ENCODE results near the gene DLK2.

Gene DLK2

GRCh38 chr6:43477235-43478007 is 22.1 kb upstream of the DLK2 start, which contains the start of gene TJAP1:
TJAP1 (plus strand) TSS chr6:43477570; CDS start chr6:43499002, 21,432 bp downstream.
- H3K27me3 ChIP-seq (replicated peaks; ENCODE audit: insufficient read depth, low read length): no peaks in the 10 kb centered on the region
- peak; percentile 88 for DNase-seq
- peaks cover 46% of the 10 kb centered on the region for H3K79me2 ChIP-seq (ENCODE audit: low read length)
- no peaks in the 10 kb centered on the region for H3K9me2 ChIP-seq (replicated peaks; ENCODE audit: insufficient read depth, low read length)
- H3K27ac ChIP-seq (ENCODE audit: low read length): peak within 1 kb of the TSS; percentile 32; the same call in 1 of the 2 replicates
- H3K4me1 ChIP-seq (ENCODE audit: low read length): peaks cover 7% of the 10 kb centered on the region
- H4K20me1 ChIP-seq (ENCODE audit: insufficient read depth, low read length): no peaks in the 10 kb centered on the region
- H3K9me3 ChIP-seq (replicated peaks; ENCODE audit: insufficient read depth, low read length): no peaks in the 10 kb centered on the region
- no peak for TF ChIP-seq EZH2phosphoT487 (IDR thresholded peaks at IDR 0.05; ENCODE audit: low read length)
- TF ChIP-seq CTCF (IDR thresholded peaks at IDR 0.05; ENCODE audit: low read length): no peak
- no peak for TF ChIP-seq EZH2 (optimal IDR thresholded peaks at IDR 0.05; ENCODE audit: low read depth, low read length)
- peak within 1 kb of the TSS; percentile 98 for H3K4me2 ChIP-seq (ENCODE audit: low read depth, low read length)
- peak within 1 kb of the TSS; percentile 79 for H3K4me3 ChIP-seq (ENCODE audit: low read length)
- peak within 1 kb of the TSS; percentile 85 for H3K9ac ChIP-seq (ENCODE audit: low read length)
- no peaks in the 10 kb centered on the region for H3F3A ChIP-seq (ENCODE audit: insufficient read depth, low read length)
- H3K36me3 ChIP-seq (replicated peaks; ENCODE audit: insufficient read depth, low read length): no peaks in the 10 kb centered on the region
- H2AFZ ChIP-seq (ENCODE audit: low read length): peak within 1 kb of the TSS; percentile 95

- no peak overlapping the region for H3K27ac ChIP-seq (ENCODE audit: low read length)
- H3K4me1 ChIP-seq (ENCODE audit: low read length): peaks cover 7% of the 10 kb centered on the region
- H3K9me3 ChIP-seq (replicated peaks; ENCODE audit: insufficient read depth, low read length): no peaks in the 10 kb centered on the region
- H3F3A ChIP-seq (ENCODE audit: insufficient read depth, low read length): no peaks in the 10 kb centered on the region
- no peaks in the 10 kb centered on the region for H3K9me2 ChIP-seq (replicated peaks; ENCODE audit: insufficient read depth, low read length)
- peak overlapping the region; percentile 85; the same call in 1 of the 2 replicates for H3K9ac ChIP-seq (ENCODE audit: low read length)
- H3K36me3 ChIP-seq (replicated peaks; ENCODE audit: insufficient read depth, low read length): no peaks in the 10 kb centered on the region
- H4K20me1 ChIP-seq (ENCODE audit: insufficient read depth, low read length): no peaks in the 10 kb centered on the region
- peak overlapping the region; percentile 98 for H3K4me2 ChIP-seq (ENCODE audit: low read depth, low read length)
- peak; percentile 36 for DNase-seq
- H3K27me3 ChIP-seq (replicated peaks; ENCODE audit: insufficient read depth, low read length): no peaks in the 10 kb centered on the region
- H3K4me3 ChIP-seq (ENCODE audit: low read length): peak overlapping the region; percentile 79
- peaks cover 40% of the 10 kb centered on the region for H3K79me2 ChIP-seq (ENCODE audit: low read length)
- peak overlapping the region; percentile 95 for H2AFZ ChIP-seq (ENCODE audit: low read length)
- TF ChIP-seq EZH2phosphoT487 (IDR thresholded peaks at IDR 0.05; ENCODE audit: low read length) (no peak), EZH2 (optimal IDR thresholded peaks at IDR 0.05; ENCODE audit: low read depth, low read length) (no peak), CTCF (IDR thresholded peaks at IDR 0.05; ENCODE audit: low read length) (no peak)
Observed at GRCh38 chr6:43476746-43477145, 21.4 kb upstream of the DLK2 start.

GRCh38 chr6:43475516-43475915 is 20.2 kb upstream of the DLK2 start:
- Histone ChIP-seq H3K9me3 (replicated peaks; ENCODE audit: insufficient read depth, low read length) (no peaks in the 10 kb centered on the region), H3K4me2 (ENCODE audit: low read depth, low read length) (no peak overlapping the region), H3F3A (ENCODE audit: insufficient read depth, low read length) (no peaks in the 10 kb centered on the region), H3K79me2 (ENCODE audit: low read length) (peaks cover 30% of the 10 kb centered on the region), H3K9ac (ENCODE audit: low read length) (no peak overlapping the region), H2AFZ (ENCODE audit: low read length) (no peak overlapping the region), H3K9me2 (replicated peaks; ENCODE audit: insufficient read depth, low read length) (no peaks in the 10 kb centered on the region), H3K27ac (ENCODE audit: low read length) (no peak overlapping the region), H4K20me1 (ENCODE audit: insufficient read depth, low read length) (no peaks in the 10 kb centered on the region), H3K27me3 (replicated peaks; ENCODE audit: insufficient read depth, low read length) (no peaks in the 10 kb centered on the region), H3K4me3 (ENCODE audit: low read length) (no peak overlapping the region), H3K4me1 (ENCODE audit: low read length) (peaks cover 7% of the 10 kb centered on the region), H3K36me3 (replicated peaks; ENCODE audit: insufficient read depth, low read length) (no peaks in the 10 kb centered on the region)
- DNase-seq: no peak
- TF ChIP-seq EZH2 (optimal IDR thresholded peaks at IDR 0.05; ENCODE audit: low read depth, low read length) (no peak), CTCF (IDR thresholded peaks at IDR 0.05; ENCODE audit: low read length) (no peak), EZH2phosphoT487 (IDR thresholded peaks at IDR 0.05; ENCODE audit: low read length) (no peak)
